Activated T-cell treated with anti-CD3 and anti-CD28 coated beads, Interleukin-2, amount 50 U/mL, for 4 hours (primary cell): ENCODE measurements around the gene LTBP1. TPM values are rescaled to one million over a fixed set of nuclear protein-coding genes. Genes with fewer than 3 reads are reported as not detected.

Experiments
- ATAC-seq, 2 donors: fragments of 200-7000 bp; cut with Tn5 transposase; one replicate each; pipeline ENCODE4 v1.10.0; 2021
- DNase-seq: peaks from one replicate; pipeline ENCODE4 v3.0.0-alpha.2; 2020
- H3K27me3 Mint-ChIP-seq: one replicate; pipeline ENCODE4 v1.8.0; 2021; ENCODE audit warnings: low read depth, mixed read lengths
- H3K36me3 Mint-ChIP-seq: one replicate; pipeline ENCODE4 v1.8.0; 2022; ENCODE audit warnings: mixed read lengths; ENCODE audit not compliant: insufficient read depth
- H3K4me1 Mint-ChIP-seq: one replicate; pipeline ENCODE4 v1.8.0; 2021; ENCODE audit warnings: low read depth, mixed read lengths
- H3K4me3 Mint-ChIP-seq: one replicate; pipeline ENCODE4 v1.8.0; 2021; ENCODE audit warnings: mild to moderate bottlenecking, moderate library complexity, mixed read lengths
- H3K9me3 Mint-ChIP-seq: one replicate; pipeline ENCODE4 v1.8.0; 2021; ENCODE audit warnings: mixed read lengths
- total RNA-seq, 3 donors: library from RNA; stranded (reverse); gene quantifications; one replicate each; pipeline ENCODE4 v1.2.1, GENCODE V29; 2021

The LTBP1 gene
- total RNA-seq, 3 donors from 2014 or later = 0.21 to 0.33 (median 0.22) TPM

DNA sequence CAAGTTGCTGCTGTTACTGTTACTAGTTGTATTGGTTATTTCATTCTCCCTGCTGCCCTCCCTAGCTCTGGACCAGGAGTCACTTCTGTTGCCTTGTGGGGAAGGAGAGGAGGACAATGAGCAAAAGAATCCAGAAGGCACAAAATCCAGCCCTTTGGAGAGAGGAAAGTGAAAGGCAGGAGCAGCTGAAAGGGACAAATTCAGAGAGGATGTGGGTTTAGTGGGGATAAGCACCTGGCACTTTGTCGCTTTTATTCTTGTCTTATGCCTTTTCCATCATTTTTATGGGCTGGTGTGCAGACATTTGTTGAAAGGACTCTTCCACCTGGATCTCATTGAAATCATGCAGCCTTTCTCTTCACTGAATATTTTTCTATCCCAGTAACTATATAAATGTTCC is 24.3 kb upstream of the LTBP1 start:
- H3K9me3 Mint-ChIP-seq = no peaks in the 10 kb centered on the region
- no peak overlapping the region for H3K4me3 Mint-ChIP-seq
- no peak for ATAC-seq
- H3K27me3 Mint-ChIP-seq = peaks cover 27% of the 10 kb centered on the region
- DNase-seq = no peak
- H3K4me1 Mint-ChIP-seq = no peaks in the 10 kb centered on the region
- no peaks in the 10 kb centered on the region for H3K36me3 Mint-ChIP-seq

DNA sequence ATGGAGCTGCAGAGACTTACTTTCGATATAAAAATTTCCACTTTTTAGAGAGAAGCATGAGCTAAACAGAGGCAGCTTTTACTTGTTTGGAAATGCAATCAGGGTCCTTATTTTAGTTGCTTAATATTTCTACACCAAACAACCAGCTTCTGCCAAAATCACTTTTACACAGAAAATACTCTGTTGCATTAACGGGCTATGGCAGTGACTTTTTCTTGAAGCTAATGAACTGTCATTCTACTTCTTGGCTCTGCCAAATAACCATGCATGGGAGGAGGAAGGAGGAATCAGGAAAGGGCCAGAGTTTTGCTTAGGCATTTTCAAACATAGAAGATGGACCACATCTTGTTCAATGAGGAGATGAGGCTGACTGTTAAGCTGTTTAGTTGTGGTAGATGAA is 23.6 kb upstream of the LTBP1 start:
- no peak for DNase-seq

DNA sequence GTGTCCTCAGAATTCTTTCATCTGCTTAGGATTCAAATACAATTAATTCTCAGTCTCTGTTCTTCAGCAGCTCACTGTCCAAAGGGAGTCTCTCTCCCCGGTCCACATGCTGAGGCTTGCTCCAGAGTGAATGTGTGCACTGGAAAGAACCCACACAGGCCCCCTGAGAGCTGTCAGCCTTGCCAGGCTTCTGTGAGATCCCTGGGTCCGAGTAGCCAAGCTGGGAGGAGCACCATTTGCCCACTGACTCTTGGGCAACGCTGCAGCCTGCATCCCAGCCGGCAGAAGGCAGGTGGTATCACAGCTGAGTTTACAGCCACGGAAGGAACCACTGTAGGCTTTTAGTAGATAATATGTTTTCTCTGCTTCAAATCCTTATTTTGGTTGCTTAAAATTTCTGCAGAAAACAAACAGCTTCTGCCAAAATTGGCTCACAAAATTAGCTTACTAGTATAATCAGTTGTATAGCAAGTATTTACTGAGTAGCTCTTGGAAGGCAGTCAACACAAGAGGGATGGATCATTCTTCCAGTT is 21.4 kb upstream of the LTBP1 start:
- H3K4me1 Mint-ChIP-seq = no peaks in the 10 kb centered on the region
- no peak overlapping the region for H3K4me3 Mint-ChIP-seq
- no peaks in the 10 kb centered on the region for H3K9me3 Mint-ChIP-seq
- H3K27me3 Mint-ChIP-seq = peaks cover 23% of the 10 kb centered on the region
- DNase-seq = no peak
- no peaks in the 10 kb centered on the region for H3K36me3 Mint-ChIP-seq
- ATAC-seq = no peak

More for the DNA sequence above, 23.6 kb upstream of the LTBP1 start:
- no peaks in the 10 kb centered on the region for H3K4me1 Mint-ChIP-seq
- H3K4me3 Mint-ChIP-seq = no peak overlapping the region
- H3K27me3 Mint-ChIP-seq = peaks cover 29% of the 10 kb centered on the region
- H3K9me3 Mint-ChIP-seq = no peaks in the 10 kb centered on the region
- ATAC-seq = no peak
- no peaks in the 10 kb centered on the region for H3K36me3 Mint-ChIP-seq

DNA sequence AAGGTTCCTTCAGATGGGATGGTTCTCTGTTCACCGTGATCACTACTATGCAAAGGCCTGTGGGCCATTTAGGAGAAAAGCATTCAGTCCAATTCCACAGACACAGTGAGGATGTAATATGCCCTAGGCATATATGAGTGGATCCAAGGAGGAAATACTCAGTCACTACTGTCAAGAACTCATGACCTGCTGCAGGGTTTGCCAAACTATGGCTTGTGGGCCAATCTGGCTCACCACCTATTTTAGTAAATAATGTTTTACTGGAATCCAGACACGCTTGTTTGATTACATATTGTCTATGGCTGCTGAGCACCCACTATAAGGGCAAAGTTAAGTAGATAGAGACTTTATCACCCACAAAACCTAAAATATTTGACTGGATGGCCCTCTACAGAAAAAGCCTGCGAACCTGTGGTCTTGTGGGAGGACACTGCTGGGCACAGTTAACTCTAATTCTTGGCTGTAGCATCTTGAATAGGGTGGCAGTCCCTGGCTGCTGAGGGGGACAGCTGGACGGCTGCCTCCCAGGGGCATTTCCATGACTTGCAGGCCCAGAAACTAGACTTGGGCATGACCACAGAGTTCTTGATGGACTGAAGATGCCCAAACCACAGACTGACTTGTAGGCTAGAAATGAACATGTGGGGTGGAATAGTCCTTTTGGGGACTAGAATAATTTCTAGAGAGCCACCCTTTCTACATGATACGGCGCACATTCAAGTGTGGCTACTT is 20.6 kb upstream of the LTBP1 start:
- DNase-seq (no peak), ATAC-seq (no peak)
- H3K36me3 Mint-ChIP-seq = no peaks in the 10 kb centered on the region
- no peak overlapping the region for H3K4me3 Mint-ChIP-seq
- no peaks in the 10 kb centered on the region for H3K9me3 Mint-ChIP-seq
- peaks cover 23% of the 10 kb centered on the region for H3K27me3 Mint-ChIP-seq
- H3K4me1 Mint-ChIP-seq = no peaks in the 10 kb centered on the region

DNA sequence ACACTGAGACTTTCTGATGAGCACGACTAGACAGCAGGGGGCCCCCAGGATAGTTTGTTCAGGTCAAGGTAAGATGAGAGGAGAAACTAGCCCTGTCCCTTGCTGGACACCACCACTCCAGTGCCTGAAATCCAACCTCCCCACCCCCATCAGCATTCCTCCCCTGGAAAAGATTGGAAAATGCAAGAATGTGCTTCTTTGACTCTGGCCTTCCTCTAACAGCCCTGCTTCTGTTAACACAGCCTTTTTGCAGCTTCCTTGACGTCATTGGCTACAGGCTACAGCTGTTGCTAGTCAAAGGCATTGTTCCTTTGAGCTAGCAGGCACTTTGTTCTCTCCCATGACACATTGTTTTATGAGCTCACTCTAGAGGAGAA is 20.1 kb upstream of the LTBP1 start:
- H3K9me3 Mint-ChIP-seq = no peaks in the 10 kb centered on the region
- no peaks in the 10 kb centered on the region for H3K36me3 Mint-ChIP-seq
- H3K27me3 Mint-ChIP-seq = peaks cover 21% of the 10 kb centered on the region
- H3K4me1 Mint-ChIP-seq = no peaks in the 10 kb centered on the region
- ATAC-seq (no peak), DNase-seq (no peak)
- no peak overlapping the region for H3K4me3 Mint-ChIP-seq

DNA sequence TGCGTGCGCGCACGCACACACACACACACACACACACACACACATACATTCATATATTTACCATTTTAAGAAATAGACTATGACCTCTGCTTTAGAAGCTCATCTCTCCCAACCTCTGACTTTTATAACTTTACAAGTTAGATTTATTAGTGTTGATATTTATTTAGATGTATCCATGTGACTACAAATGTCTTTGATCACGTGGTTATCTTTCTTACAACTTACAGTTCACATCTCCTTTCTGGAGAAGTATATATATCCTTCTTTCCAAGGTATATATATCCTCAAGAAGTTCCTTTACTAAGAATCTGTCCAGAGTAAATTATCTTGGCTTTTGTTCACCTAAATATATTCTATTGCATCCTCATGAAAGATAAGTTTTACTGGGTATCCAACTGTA is 16.3 kb upstream of the LTBP1 start:
- ATAC-seq (no peak), DNase-seq (no peak)
- Mint-ChIP-seq H3K36me3 (no peaks in the 10 kb centered on the region), H3K9me3 (no peaks in the 10 kb centered on the region), H3K4me3 (no peak overlapping the region), H3K27me3 (peaks cover 12% of the 10 kb centered on the region), H3K4me1 (no peaks in the 10 kb centered on the region)

DNA sequence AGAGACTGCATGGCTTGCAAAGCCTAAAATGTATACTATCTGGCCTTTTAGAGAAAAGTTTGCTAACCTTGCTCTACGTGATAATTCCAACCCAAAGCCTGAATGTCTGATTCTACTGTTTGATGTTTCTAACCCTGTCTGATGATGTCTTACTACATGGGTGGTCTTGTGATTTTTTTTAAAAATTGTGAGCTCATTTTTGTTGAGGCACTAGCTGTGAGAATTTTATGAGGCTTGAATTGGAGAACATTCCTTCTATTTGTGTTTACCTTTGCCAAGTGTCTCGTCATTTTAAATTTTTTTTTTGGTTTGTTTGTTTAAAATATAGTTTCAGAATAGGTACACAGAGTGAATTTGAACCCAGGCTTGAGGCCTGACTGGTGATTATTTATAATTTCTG is 15.2 kb upstream of the LTBP1 start:
- H3K4me3 Mint-ChIP-seq = no peak overlapping the region
- no peak for DNase-seq
- no peak for ATAC-seq
- no peaks in the 10 kb centered on the region for H3K36me3 Mint-ChIP-seq
- peaks cover 12% of the 10 kb centered on the region for H3K27me3 Mint-ChIP-seq
- H3K9me3 Mint-ChIP-seq = no peaks in the 10 kb centered on the region
- H3K4me1 Mint-ChIP-seq = no peaks in the 10 kb centered on the region

DNA sequence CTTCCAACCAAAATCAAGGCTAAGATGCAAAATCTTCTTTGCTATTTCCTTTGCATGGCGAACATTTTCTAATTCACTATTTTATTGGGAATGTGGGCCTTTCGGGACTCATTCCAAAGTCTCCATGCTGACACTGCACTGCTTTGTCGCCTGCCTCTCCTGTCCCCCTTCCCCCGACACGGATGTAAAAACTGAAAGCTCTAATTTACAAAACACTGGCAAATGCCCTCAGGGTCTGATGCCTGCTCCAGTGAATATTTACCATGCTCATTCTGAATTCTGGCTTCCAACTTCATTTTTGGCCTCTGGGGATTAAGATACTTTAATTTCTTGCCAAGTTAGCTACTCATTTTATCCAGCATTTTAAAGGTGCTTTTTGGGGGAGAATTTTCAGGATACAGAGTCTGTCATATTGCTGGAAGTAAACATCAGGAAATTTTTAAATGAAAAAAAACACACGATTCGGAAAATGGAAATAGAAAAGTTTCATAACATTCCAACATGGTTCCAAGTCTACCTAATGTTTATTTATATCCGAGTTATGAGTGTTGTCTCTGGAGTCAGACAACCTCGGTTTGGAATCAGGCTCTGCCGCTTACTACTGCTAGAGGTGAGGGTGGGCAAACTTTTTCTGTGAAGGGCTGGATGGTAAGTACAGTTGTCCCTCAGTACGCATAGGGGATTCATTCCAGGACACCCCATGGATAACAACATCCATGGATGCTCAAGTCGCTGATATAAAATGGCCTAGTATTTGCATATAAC is 14.6 kb upstream of the LTBP1 start:
- Mint-ChIP-seq H3K9me3 (no peaks in the 10 kb centered on the region), H3K4me1 (no peaks in the 10 kb centered on the region), H3K27me3 (peaks cover 10% of the 10 kb centered on the region), H3K4me3 (no peak overlapping the region), H3K36me3 (no peaks in the 10 kb centered on the region)
- no peak for DNase-seq
- ATAC-seq = no peak

DNA sequence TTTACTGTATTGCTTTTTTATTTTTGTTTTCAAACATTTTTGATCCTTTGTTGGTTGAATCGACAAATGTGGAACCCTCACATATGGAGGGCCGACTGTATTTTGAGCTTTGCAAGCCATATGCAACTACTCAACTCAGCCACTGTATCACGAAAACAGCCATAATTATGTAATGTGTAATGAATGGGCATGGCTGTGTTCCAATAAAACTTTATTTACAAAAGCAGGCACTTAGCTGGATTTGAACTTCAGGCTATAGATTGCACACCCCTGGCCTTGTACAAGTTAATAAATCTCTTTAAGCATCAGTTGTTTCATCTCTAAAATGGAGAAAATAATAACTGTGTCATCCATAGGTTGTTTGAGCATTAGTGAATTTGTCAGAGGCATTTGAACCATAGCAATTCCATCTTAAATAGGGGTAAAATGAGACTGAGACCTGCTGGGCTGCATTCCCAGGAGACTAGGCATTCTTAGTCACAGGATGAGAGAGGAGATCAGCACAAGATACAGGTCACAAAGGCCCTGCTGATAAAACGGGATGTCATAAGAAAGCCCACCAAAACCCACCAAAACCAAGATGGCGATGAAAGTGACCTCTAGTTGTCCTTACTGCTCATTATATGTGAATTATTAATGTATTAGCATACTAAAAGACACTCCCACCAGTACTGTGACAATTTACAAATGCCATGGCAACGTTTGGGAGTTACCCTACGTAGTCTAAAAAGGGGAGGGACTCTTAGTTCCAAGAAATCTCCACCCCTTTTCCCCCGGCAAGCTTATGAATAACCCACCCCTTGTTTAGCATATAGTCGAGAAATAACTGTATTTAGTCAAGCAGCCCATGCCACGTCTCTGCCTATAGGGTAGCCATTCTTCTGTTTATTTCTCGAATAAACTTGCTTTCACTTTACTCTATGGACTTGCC is 13.7 kb upstream of the LTBP1 start:
- Mint-ChIP-seq H3K36me3 (no peaks in the 10 kb centered on the region), H3K4me1 (no peaks in the 10 kb centered on the region), H3K4me3 (no peak overlapping the region), H3K9me3 (no peaks in the 10 kb centered on the region), H3K27me3 (peaks cover 6% of the 10 kb centered on the region)
- ATAC-seq (no peak), DNase-seq (no peak)

DNA sequence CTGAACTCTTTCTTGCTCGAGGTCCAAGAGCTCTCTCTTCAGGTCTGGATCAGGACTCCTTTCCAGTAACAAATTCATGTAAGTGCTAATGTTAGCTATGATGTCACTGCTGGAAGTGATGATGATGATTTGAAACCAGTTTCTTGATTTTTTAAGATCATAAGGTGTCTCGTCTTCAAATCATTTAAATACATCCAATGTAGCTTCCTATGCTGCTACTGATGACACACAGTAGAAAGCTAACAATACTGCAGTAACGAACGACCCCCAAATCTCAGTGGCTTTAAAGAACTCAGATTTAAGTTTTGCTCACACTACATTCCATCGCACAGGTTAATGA is 13.0 kb upstream of the LTBP1 start:
- ATAC-seq (no peak), DNase-seq (no peak)
- Mint-ChIP-seq H3K9me3 (no peaks in the 10 kb centered on the region), H3K27me3 (peaks cover 5% of the 10 kb centered on the region), H3K36me3 (no peaks in the 10 kb centered on the region), H3K4me3 (no peak overlapping the region), H3K4me1 (no peaks in the 10 kb centered on the region)

DNA sequence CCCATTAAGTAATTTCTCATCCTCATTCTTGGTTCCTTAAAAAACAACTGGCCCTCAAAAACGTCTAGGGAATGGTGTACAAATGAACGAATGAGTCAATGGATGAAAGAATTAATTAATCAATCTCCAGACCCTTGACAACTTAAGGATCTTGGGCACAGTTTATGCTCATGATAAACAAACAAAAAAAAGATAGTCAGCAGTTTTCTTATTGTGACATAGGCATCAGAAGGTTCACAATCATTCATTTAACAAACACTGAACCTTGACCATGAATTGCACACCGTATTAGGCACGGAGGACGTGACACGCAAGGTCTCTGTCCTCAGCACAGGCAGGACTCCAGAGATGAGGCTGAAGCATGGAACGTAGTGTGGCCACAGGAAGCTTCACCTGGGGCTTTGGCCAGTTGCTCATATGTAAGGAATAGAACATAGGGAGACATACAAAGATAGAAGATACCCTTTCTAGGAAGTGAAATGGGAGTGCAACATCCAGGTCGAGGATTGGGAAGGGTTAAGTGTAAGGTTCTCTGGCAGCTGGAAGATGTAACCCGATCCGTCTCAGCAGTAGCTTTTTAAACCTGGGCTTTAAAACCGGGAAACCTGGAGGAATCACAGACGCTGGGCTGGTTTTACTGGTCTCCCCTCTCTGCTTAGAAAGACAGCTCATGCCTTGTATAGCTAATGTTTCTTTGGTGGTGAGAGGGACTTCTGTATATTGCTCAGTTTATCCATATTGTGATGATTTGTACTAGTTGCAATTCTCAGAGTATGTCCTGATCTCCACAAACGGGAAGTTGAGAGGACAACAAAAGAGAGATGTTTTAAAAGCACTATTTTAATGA is 8.9 kb upstream of the LTBP1 start:
- DNase-seq = no peak
- H3K27me3 Mint-ChIP-seq = peaks cover 7% of the 10 kb centered on the region
- no peak for ATAC-seq
- H3K36me3 Mint-ChIP-seq = no peaks in the 10 kb centered on the region
- no peak overlapping the region for H3K4me3 Mint-ChIP-seq
- H3K9me3 Mint-ChIP-seq = no peaks in the 10 kb centered on the region
- no peaks in the 10 kb centered on the region for H3K4me1 Mint-ChIP-seq

DNA sequence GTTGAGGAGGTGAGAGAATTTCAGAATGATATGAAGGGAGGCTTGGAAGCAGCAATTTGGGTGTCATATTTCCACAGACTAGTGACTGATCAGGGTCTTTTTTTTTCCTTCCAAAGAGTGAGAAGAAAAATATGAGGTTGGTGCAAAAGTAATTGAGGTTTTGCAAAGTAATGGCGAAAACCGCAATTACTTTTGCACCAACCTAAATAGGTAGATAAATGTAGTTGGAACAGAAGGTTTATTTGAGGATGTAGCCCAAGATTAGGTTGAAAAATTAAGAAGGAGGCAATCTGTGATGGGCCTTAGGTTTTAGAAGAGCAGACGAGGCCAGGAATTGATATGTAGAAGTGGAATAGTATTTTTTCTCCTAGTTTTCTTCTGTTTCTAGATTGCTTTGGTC is 7.8 kb upstream of the LTBP1 start:
- DNase-seq = no peak
- Mint-ChIP-seq H3K36me3 (no peaks in the 10 kb centered on the region), H3K27me3 (peaks cover 7% of the 10 kb centered on the region), H3K4me1 (no peaks in the 10 kb centered on the region), H3K9me3 (no peaks in the 10 kb centered on the region), H3K4me3 (no peak overlapping the region)
- no peak for ATAC-seq

DNA sequence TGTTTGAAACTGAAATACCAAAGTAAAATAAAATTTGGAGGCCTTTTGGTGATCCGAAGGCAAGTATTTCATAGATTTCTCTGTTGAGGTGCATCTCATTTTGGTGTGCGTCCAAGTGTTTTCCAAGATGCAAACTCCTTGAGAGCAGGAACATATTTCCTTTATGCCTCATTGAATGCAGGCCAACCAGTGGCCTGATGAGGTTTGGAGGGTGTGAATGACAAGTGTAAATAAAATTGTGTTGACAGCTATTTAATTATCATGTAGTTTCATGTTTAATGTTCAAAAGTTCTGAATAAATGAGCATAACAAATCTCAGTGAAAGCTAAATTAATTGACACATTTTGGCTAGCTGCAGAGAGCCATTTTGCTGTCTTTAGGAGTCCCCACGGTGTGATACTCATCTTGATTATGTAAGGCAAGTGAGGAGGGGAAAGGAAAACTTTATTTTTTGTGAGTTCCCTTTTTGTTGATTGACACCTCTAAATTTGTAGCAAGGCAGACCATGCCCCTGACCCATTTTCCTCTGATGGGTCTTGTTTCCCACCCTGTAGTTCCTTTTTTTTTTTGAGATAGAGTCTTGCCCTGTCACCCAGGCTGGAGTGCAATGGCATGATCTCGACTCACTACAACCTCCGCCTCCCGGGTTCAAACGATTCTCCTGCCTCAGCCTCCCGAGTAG is 6.3 kb upstream of the LTBP1 start:
- DNase-seq (no peak), ATAC-seq (no peak)
- Mint-ChIP-seq H3K4me1 (no peaks in the 10 kb centered on the region), H3K9me3 (no peaks in the 10 kb centered on the region), H3K36me3 (no peaks in the 10 kb centered on the region), H3K27me3 (peaks cover 12% of the 10 kb centered on the region), H3K4me3 (no peak overlapping the region)
